Neural progenitor cell (in vitro differentiated cells): Measurements from ENCODE around the gene VSTM5.

Experiments
- CTCF ChIP-seq: fragments of 200-600 bp; sonication (generic); IDR thresholded peaks from 2 replicates; pipeline ENCODE4 v1.5.1; 2017; ENCODE audit warnings: antibody characterized with exemption, mild to moderate bottlenecking
- EZH2phosphoT487 ChIP-seq: fragments of 200-600 bp; sonication (generic); IDR thresholded peaks from 2 replicates; pipeline ENCODE4 v1.6.1; 2017; ENCODE audit warnings: antibody characterized with exemption

GRCh38 chr11:93831343-93832127 is 18.9 kb downstream of the VSTM5 start:
- TF ChIP-seq EZH2phosphoT487 (no peak), CTCF (no peak)
